Measurements from ENCODE around the gene PLEKHO1. TPM values are rescaled to one million over a fixed set of nuclear protein-coding genes. Genes with fewer than 3 reads are reported as not detected.
A peak's percentile ranks its signal among the peaks of the same experiment; 100 is the strongest.

PLEKHO1 gene
- total RNA-seq, 1 experiment from 2014 or later = 27.0 TPM

GRCh38 chr1:150111670-150112069, 38.0 kb upstream of the PLEKHO1 start (continued):
- TF ChIP-seq FOXJ3 (CRISPR knock-in tag; IDR thresholded peaks at IDR 0.05; ENCODE audit: borderline replicate concordance) (no peak), ZNF317 (CRISPR knock-in tag; IDR thresholded peaks at IDR 0.05; ENCODE audit: borderline replicate concordance, low read depth) (no peak), E2F4 (CRISPR knock-in tag; IDR thresholded peaks at IDR 0.05; ENCODE audit: borderline replicate concordance, low read depth) (no peak), ZSCAN18 (CRISPR knock-in tag; IDR thresholded peaks at IDR 0.05) (no peak), AFF4 (CRISPR knock-in tag; IDR thresholded peaks at IDR 0.05; ENCODE audit: borderline replicate concordance) (no peak), CREB1 (CRISPR knock-in tag; IDR thresholded peaks at IDR 0.05) (no peak), JUN (CRISPR knock-in tag; IDR thresholded peaks at IDR 0.05) (no peak), IRF2 (CRISPR knock-in tag; IDR thresholded peaks at IDR 0.05; ENCODE audit: borderline replicate concordance, low read depth) (no peak), SOX15 (CRISPR knock-in tag; IDR thresholded peaks at IDR 0.05) (no peak), FOXK1 (CRISPR knock-in tag; IDR thresholded peaks at IDR 0.05) (no peak)
- TF ChIP-seq, protein P1, sequence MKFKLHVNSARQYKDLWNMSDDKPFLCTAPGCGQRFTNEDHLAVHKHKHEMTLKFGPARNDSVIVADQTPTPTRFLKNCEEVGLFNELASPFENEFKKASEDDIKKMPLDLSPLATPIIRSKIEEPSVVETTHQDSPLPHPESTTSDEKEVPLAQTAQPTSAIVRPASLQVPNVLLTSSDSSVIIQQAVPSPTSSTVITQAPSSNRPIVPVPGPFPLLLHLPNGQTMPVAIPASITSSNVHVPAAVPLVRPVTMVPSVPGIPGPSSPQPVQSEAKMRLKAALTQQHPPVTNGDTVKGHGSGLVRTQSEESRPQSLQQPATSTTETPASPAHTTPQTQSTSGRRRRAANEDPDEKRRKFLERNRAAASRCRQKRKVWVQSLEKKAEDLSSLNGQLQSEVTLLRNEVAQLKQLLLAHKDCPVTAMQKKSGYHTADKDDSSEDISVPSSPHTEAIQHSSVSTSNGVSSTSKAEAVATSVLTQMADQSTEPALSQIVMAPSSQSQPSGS (CRISPR knock-in tag; IDR thresholded peaks at IDR 0.05; ENCODE audit: borderline replicate concordance, low read depth) = no peak
- TF ChIP-seq, protein P2, sequence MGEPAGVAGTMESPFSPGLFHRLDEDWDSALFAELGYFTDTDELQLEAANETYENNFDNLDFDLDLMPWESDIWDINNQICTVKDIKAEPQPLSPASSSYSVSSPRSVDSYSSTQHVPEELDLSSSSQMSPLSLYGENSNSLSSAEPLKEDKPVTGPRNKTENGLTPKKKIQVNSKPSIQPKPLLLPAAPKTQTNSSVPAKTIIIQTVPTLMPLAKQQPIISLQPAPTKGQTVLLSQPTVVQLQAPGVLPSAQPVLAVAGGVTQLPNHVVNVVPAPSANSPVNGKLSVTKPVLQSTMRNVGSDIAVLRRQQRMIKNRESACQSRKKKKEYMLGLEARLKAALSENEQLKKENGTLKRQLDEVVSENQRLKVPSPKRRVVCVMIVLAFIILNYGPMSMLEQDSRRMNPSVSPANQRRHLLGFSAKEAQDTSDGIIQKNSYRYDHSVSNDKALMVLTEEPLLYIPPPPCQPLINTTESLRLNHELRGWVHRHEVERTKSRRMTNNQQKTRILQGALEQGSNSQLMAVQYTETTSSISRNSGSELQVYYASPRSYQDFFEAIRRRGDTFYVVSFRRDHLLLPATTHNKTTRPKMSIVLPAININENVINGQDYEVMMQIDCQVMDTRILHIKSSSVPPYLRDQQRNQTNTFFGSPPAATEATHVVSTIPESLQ (CRISPR knock-in tag; IDR thresholded peaks at IDR 0.05) = no peak

DNA sequence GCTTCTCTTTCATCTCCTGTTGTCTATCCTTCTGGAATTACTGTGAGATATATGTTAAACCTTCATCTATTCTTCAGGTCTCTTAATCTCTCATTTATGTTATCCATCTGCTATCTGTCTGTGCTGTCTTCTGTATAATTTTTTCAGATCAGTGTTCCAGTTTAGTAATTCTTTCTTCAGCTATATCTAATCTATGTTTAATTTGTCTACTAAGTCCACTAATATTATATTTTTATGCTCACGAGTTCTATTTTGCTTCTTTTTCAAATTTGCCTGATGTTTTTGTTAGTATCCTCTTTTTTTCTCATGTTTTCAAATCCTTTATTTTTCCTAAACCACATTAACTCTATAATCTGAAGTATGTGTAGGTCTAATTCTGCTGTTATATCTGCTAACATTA, 34.6 kb upstream of the PLEKHO1 start:
- Mint-ChIP-seq H3K27ac (no peak overlapping the region), H3K4me3 (no peak overlapping the region), H3K27me3 (ENCODE audit: low read depth) (peaks cover 3% of the 10 kb centered on the region; the same call in 1 of the 2 replicates), H3K4me1 (no peaks in the 10 kb centered on the region), H3K9me3 (peaks cover 14% of the 10 kb centered on the region), H3K36me3 (peaks cover 26% of the 10 kb centered on the region)
- TF ChIP-seq ZNF121 (CRISPR knock-in tag; IDR thresholded peaks at IDR 0.05) = no peak
- TF ChIP-seq GTF2I (CRISPR knock-in tag; conservative IDR thresholded peaks at IDR 0.05) = 0 out of 2 replicates have a peak, but pooled peaks have one; percentile 28
- TF ChIP-seq ZNF281 (CRISPR knock-in tag; IDR thresholded peaks at IDR 0.05) = no peak
- ChIA-PET POLR2A (interaction anchor here (0.6 kb wide), 1 partner anchor 126 kb away, joined by 5 read pairs; no protein-coding TSS in a partner anchor), CTCF (no interaction called here)
- ATAC-seq (no peak), DNase-seq (ENCODE audit: low spot score) (no peak)
